Measurements from ENCODE around the gene RAP2A.

The RAP2A gene

DNA sequence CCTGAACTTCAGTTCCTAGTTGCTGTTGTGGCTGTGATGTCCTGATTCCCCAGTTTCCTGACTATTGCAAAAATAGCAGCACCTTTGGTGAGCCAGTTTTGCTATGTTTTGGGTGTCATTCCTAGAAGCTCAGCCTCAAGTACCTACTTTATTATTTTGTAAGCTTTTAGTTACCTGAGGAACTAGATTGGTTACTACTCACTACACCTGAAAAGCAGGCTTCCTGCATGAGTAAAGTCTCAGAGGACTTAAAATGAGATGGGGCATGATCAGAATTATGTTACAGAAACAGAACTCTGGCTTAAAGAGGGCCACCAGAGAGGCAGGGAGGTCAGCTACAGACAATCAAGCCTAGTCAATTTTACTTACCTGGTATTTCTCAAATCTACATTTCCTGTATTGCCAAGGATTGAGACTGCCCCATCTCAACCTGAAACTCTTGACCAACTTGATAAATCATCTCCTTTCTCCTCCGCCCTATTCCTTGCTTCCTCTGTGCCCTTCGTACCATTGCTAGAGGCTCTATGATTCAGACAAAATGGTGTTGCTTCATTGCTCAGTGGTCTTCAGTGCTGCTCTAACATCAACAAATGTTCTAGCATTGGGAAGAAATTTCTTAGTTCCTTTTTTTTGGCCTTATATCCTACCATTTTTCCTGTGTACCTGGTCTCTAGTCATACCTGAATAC lies 58.9 kb downstream of the RAP2A start:
- Histone ChIP-seq H3K79me2 (ENCODE audit: insufficient read depth, low read length) (no peaks in the 10 kb centered on the region), H3F3A (ENCODE audit: insufficient read depth) (no peaks in the 10 kb centered on the region), H2AFZ (ENCODE audit: low read depth, low read length, severe bottlenecking) (no peak overlapping the region), H4K20me1 (ENCODE audit: low read depth, low read length) (no peaks in the 10 kb centered on the region), H3K4me2 (ENCODE audit: low read depth, low read length, poor library complexity, severe bottlenecking) (no peak overlapping the region), H3K9me2 (replicated peaks; ENCODE audit: insufficient read depth, low read length) (no peaks in the 10 kb centered on the region), H3K9me3 (ENCODE audit: insufficient read depth, low read length) (no peaks in the 10 kb centered on the region), H3K27ac (ENCODE audit: low read depth, low read length) (no peak overlapping the region), H3K27me3 (ENCODE audit: low read length) (no peaks in the 10 kb centered on the region), H3K9ac (ENCODE audit: low read length) (no peak overlapping the region), H3K36me3 (ENCODE audit: low read length) (no peaks in the 10 kb centered on the region), H3K4me3 (ENCODE audit: insufficient read depth, low read length, poor library complexity, severe bottlenecking) (no peak overlapping the region)
- TF ChIP-seq EZH2phosphoT487 (conservative IDR thresholded peaks at IDR 0.05; ENCODE audit: low read length), result no peak
- no peak for TF ChIP-seq CTCF (IDR thresholded peaks at IDR 0.05; ENCODE audit: insufficient read depth, low read length, poor library complexity, severe bottlenecking)

DNA sequence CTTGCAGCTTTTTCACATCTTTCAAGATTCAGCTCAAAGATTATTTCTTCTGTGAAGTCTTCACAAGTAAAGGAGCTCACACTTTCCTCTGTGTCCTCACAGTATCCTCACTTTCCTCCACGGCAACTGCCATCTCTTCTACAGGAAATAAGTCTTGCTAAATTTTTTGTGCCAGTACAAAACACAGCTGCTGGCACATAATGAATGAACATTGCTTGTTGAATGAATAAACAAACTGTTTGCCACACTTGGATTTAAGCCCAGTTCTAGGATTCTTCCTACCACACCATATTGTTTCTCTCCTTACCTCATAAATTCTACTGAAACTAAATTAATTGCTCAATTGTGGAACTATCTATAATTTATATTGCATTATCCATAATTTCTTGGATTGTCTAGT lies 59.5 kb downstream of the RAP2A start:
- Histone ChIP-seq H3K79me2 (ENCODE audit: insufficient read depth, low read length) (no peaks in the 10 kb centered on the region), H3K27me3 (ENCODE audit: low read length) (no peaks in the 10 kb centered on the region), H3K27ac (ENCODE audit: low read depth, low read length) (no peak overlapping the region)

DNA sequence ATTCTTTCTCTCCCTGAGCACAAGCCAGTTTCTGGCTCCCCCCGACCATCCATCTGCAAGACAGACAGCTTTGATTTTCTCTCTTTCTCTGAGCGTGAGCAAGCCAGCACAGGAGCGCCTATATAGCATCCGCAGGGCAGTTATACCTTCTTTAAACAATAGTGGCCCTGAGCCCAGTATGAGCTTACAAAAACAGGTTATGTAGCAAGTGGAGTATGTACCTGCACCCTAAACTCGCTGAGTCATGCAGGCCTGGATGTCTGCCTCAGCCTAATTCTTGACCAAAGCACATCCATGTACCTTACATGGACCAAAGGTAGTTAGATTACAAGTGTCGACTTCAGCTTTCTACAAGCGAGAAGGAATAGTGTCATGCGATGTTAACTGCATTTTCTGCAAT lies 61.7 kb downstream of the RAP2A start:
- Histone ChIP-seq H3K4me3 (ENCODE audit: insufficient read depth, low read length, poor library complexity, severe bottlenecking) (no peak overlapping the region), H3K9ac (ENCODE audit: low read length) (no peak overlapping the region), H2AFZ (ENCODE audit: low read depth, low read length, severe bottlenecking) (no peak overlapping the region), H3K36me3 (ENCODE audit: low read length) (no peaks in the 10 kb centered on the region), H3K9me3 (ENCODE audit: insufficient read depth, low read length) (no peaks in the 10 kb centered on the region), H3K4me2 (ENCODE audit: low read depth, low read length, poor library complexity, severe bottlenecking) (no peak overlapping the region), H3K27ac (ENCODE audit: low read depth, low read length) (no peak overlapping the region), H4K20me1 (ENCODE audit: low read depth, low read length) (no peaks in the 10 kb centered on the region), H3F3A (ENCODE audit: insufficient read depth) (no peaks in the 10 kb centered on the region), H3K27me3 (ENCODE audit: low read length) (no peaks in the 10 kb centered on the region), H3K79me2 (ENCODE audit: insufficient read depth, low read length) (no peaks in the 10 kb centered on the region), H3K9me2 (replicated peaks; ENCODE audit: insufficient read depth, low read length) (no peaks in the 10 kb centered on the region)
- no peak for TF ChIP-seq CTCF (IDR thresholded peaks at IDR 0.05; ENCODE audit: insufficient read depth, low read length, poor library complexity, severe bottlenecking)
- no peak for TF ChIP-seq EZH2phosphoT487 (conservative IDR thresholded peaks at IDR 0.05; ENCODE audit: low read length)

More for the DNA sequence above, 59.5 kb downstream of the RAP2A start:
- H3F3A ChIP-seq (ENCODE audit: insufficient read depth), result no peaks in the 10 kb centered on the region
- TF ChIP-seq EZH2phosphoT487 (conservative IDR thresholded peaks at IDR 0.05; ENCODE audit: low read length), result no peak
- H2AFZ ChIP-seq (ENCODE audit: low read depth, low read length, severe bottlenecking), result no peak overlapping the region
- no peaks in the 10 kb centered on the region for H3K9me2 ChIP-seq (replicated peaks; ENCODE audit: insufficient read depth, low read length)
- H4K20me1 ChIP-seq (ENCODE audit: low read depth, low read length), result no peaks in the 10 kb centered on the region
- H3K36me3 ChIP-seq (ENCODE audit: low read length), result no peaks in the 10 kb centered on the region
- no peak overlapping the region for H3K4me2 ChIP-seq (ENCODE audit: low read depth, low read length, poor library complexity, severe bottlenecking)
- no peak overlapping the region for H3K4me3 ChIP-seq (ENCODE audit: insufficient read depth, low read length, poor library complexity, severe bottlenecking)
- H3K9ac ChIP-seq (ENCODE audit: low read length), result no peak overlapping the region
- no peaks in the 10 kb centered on the region for H3K9me3 ChIP-seq (ENCODE audit: insufficient read depth, low read length)

DNA sequence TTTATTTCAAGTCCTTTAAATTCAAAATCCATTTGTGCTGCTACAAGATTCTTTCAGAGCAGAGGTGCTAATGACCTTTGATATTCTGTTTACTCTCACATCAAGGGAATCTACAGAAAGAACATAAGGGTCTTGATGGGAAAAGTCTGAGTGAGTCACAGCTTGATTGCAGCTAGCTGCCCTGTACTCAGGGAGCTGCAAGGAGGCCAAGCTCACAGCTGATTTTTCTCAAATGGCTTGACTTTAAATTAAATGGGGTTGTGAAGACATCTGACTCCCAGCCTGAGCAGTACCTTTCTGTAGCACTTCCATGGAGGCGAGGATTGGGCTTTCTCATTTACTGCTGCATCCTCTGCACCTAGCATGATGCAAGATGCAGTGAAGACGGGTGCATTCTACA lies 62.5 kb downstream of the RAP2A start:
- Histone ChIP-seq H3K36me3 (ENCODE audit: low read length) (no peaks in the 10 kb centered on the region), H3K9me2 (replicated peaks; ENCODE audit: insufficient read depth, low read length) (no peaks in the 10 kb centered on the region), H3K4me3 (ENCODE audit: insufficient read depth, low read length, poor library complexity, severe bottlenecking) (no peak overlapping the region), H3K79me2 (ENCODE audit: insufficient read depth, low read length) (no peaks in the 10 kb centered on the region), H4K20me1 (ENCODE audit: low read depth, low read length) (no peaks in the 10 kb centered on the region), H2AFZ (ENCODE audit: low read depth, low read length, severe bottlenecking) (no peak overlapping the region), H3K27ac (ENCODE audit: low read depth, low read length) (no peak overlapping the region), H3K9me3 (ENCODE audit: insufficient read depth, low read length) (no peaks in the 10 kb centered on the region), H3K9ac (ENCODE audit: low read length) (no peak overlapping the region), H3K4me2 (ENCODE audit: low read depth, low read length, poor library complexity, severe bottlenecking) (no peak overlapping the region), H3F3A (ENCODE audit: insufficient read depth) (no peaks in the 10 kb centered on the region), H3K27me3 (ENCODE audit: low read length) (no peaks in the 10 kb centered on the region)
- no peak for TF ChIP-seq CTCF (IDR thresholded peaks at IDR 0.05; ENCODE audit: insufficient read depth, low read length, poor library complexity, severe bottlenecking)
- TF ChIP-seq EZH2phosphoT487 (conservative IDR thresholded peaks at IDR 0.05; ENCODE audit: low read length), result no peak

Measured in SU-DHL-6 (cell line).